A673 (cell line): ENCODE data around the gene IDUA. TPM values are rescaled to one million over a fixed set of nuclear protein-coding genes. Genes with fewer than 3 reads are reported as not detected.

Experiments
- BruUV-seq: library from RNA; stranded (reverse); fragments of 400-500 nt; replicated peaks from 2 replicates; lab custom pipeline; 2021; lab: Mats Ljungman, UMichigan
- CTCF ChIA-PET: fragments of 300-600 bp; sonication (Branson Sonifier 250); formaldehyde crosslinking; loops from one replicate; lab custom pipeline; 2022; ENCODE audit warnings: antibody characterized with exemption; lab: Charles Lee
- POLR2A ChIA-PET: fragments of 300-600 bp; sonication (Branson Sonifier 250); formaldehyde crosslinking; loops from one replicate; lab custom pipeline; 2022; ENCODE audit warnings: antibody characterized with exemption; ENCODE audit not compliant: low non-redundant PET; lab: Charles Lee
- DNase-seq: peaks from one replicate; pipeline ENCODE4 v3.0.0-alpha.2; 2015; ENCODE audit warnings: low spot score
- H3K27ac ChIP-seq: fragments of 200-600 bp; sonication (generic); 2 replicates; pipeline ENCODE4 v1.5.1; 2016; ENCODE audit warnings: mixed run types, low read depth, mild to moderate bottlenecking, mixed read lengths, antibody characterized with exemption, low read length; ENCODE audit not compliant: poor library complexity, severe bottlenecking
- H3K27me3 ChIP-seq: fragments of 200-600 bp; sonication (generic); replicated peaks from 2 replicates; pipeline ENCODE4 v1.6.1; 2017; ENCODE audit warnings: mixed run types, low read depth, mild to moderate bottlenecking, mixed read lengths, antibody characterized with exemption, low read length; ENCODE audit not compliant: insufficient read depth, poor library complexity
- H3K36me3 ChIP-seq: fragments of 200-600 bp; sonication (generic); 2 replicates; pipeline ENCODE4 v1.6.1; 2016; ENCODE audit warnings: mixed run types, mild to moderate bottlenecking, mixed read lengths, antibody characterized with exemption, low read length; ENCODE audit not compliant: insufficient read depth, poor library complexity, severe bottlenecking
- H3K4me1 ChIP-seq: fragments of 200-600 bp; sonication (generic); 2 replicates; pipeline ENCODE4 v1.6.1; 2017; ENCODE audit warnings: mixed run types, mild to moderate bottlenecking, mixed read lengths, antibody characterized with exemption, low read length; ENCODE audit not compliant: insufficient read depth, poor library complexity, severe bottlenecking
- H3K4me3 ChIP-seq: fragments of 200-600 bp; sonication (generic); 2 replicates; pipeline ENCODE4 v1.5.1; 2016; ENCODE audit warnings: low read depth, mixed run types, mild to moderate bottlenecking, mixed read lengths, low read length; ENCODE audit not compliant: poor library complexity, severe bottlenecking
- H3K9me3 ChIP-seq: fragments of 200-600 bp; sonication (generic); 2 replicates; pipeline ENCODE4 v1.6.1; 2016; ENCODE audit warnings: mixed run types, low read depth, mild to moderate bottlenecking, mixed read lengths, antibody characterized with exemption, low read length; ENCODE audit not compliant: poor library complexity, severe bottlenecking
- EZH2 ChIP-seq: fragments of 200-600 bp; sonication (generic); IDR thresholded peaks from 2 replicates; pipeline ENCODE4 v1.6.1; 2017; ENCODE audit warnings: borderline replicate concordance, low read depth, mild to moderate bottlenecking, mixed read lengths, antibody characterized with exemption, low read length; ENCODE audit not compliant: poor library complexity, severe bottlenecking
- intact Hi-C: fragments of 100-400 bp; cut with micrococcal nuclease; formaldehyde crosslinking; loops from one replicate; pipeline ENCODE4 v1.10.0; 2022; ENCODE audit not compliant: unreplicated experiment
- total RNA-seq: library from RNA; stranded (reverse); gene quantifications from 2 replicates; pipeline ENCODE4 v1.2.3, GENCODE V29; 2021
- TF ChIP-seq, protein P1 (sequence below): fragments of 300-800, 200-600 bp; sonication (generic); conservative IDR thresholded peaks from 2 replicates; pipeline ENCODE4 v1.5.1; 2017; ENCODE audit warnings: low read depth, mild to moderate bottlenecking, antibody characterized with exemption, low read length, moderate library complexity, mixed read lengths

IDUA gene
- total RNA-seq, 1 experiment from 2014 or later: 12.3 TPM

DNA sequence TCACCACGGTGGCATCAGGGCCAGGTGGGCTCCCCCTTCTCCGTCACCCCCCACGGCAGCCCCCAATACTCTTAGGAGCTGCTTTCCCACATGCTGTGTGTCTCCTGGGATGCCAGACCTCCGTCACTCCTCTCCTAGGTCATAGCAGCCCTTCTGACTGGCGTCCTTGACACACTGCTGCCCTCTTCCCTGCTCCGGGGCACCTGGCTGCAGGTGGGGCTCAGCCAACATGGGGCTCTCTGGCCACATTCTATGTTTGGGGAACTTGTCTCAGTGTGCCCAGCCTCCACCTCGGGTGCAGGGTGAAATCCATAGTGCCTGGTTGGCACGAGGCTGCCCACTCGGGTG, 40.8 kb upstream of the IDUA start:
- Histone ChIP-seq H3K4me3 (no peak overlapping the region), H3K9me3 (no peaks in the 10 kb centered on the region), H3K36me3 (no peaks in the 10 kb centered on the region), H3K27ac (no peak overlapping the region), H3K4me1 (no peaks in the 10 kb centered on the region), H3K27me3 (peaks cover 2% of the 10 kb centered on the region)
- intact Hi-C loops: no loop called here
- DNase-seq: no peak
- CTCF ChIA-PET: no interaction called here
- TF ChIP-seq, protein P1, sequence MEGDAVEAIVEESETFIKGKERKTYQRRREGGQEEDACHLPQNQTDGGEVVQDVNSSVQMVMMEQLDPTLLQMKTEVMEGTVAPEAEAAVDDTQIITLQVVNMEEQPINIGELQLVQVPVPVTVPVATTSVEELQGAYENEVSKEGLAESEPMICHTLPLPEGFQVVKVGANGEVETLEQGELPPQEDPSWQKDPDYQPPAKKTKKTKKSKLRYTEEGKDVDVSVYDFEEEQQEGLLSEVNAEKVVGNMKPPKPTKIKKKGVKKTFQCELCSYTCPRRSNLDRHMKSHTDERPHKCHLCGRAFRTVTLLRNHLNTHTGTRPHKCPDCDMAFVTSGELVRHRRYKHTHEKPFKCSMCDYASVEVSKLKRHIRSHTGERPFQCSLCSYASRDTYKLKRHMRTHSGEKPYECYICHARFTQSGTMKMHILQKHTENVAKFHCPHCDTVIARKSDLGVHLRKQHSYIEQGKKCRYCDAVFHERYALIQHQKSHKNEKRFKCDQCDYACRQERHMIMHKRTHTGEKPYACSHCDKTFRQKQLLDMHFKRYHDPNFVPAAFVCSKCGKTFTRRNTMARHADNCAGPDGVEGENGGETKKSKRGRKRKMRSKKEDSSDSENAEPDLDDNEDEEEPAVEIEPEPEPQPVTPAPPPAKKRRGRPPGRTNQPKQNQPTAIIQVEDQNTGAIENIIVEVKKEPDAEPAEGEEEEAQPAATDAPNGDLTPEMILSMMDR: no peak
- no peak for TF ChIP-seq EZH2
- BruUV-seq: no TSS peak
- POLR2A ChIA-PET: no interaction called here

DNA sequence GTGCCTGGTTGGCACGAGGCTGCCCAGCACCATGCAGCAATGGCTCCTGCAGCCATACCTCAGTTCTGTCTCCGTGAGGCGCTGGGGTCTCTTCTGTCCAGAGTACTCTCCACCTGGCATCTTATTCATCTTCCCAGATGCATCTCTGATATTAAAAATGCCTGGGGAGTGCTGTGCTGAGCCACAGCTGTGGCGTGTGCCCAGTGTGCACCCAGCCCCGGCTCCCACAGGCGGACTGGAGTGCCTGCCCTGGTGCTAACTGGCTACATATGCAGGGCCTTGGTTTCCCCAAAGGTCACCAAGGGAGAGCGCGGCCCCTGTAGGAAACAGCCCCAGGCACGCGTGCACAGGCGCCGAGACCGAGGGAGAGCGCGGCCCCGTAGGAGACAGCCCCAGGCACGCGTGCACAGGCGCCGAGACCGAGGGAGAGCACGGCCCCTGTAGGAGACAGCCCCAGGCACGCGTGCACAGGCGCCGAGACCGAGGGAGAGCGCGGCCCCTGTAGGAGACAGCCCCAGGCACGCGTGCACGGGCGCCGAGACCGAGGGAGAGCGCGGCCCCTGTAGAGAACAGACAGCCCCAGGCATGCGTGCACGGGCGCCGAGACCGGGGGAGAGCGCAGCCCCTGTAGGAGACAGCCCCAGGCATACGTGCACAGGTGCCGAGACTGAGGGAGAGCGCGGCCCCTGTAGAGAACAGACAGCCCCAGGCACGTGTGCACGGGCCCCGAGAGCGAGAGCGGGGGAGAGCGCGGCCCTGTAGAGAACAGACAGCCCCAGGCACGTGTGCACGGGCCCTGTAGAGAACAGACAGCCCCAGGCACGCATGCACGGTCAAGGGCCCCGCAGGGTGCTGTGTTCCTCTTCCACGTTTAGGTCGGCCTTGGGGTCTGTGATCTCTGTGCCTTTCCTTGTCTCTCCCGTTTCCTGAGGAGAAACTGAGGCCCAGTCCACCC, 40.0 kb upstream of the IDUA start:
- Histone ChIP-seq H3K9me3 (no peaks in the 10 kb centered on the region), H3K36me3 (no peaks in the 10 kb centered on the region), H3K27ac (no peak overlapping the region), H3K4me3 (no peak overlapping the region), H3K27me3 (peaks cover 2% of the 10 kb centered on the region), H3K4me1 (no peaks in the 10 kb centered on the region)
- no TSS peak for BruUV-seq
- ChIA-PET POLR2A (no interaction called here), CTCF (no interaction called here)
- intact Hi-C loops: no loop called here
- no peak for DNase-seq
- TF ChIP-seq, protein P1: no peak
- no peak for TF ChIP-seq EZH2

DNA sequence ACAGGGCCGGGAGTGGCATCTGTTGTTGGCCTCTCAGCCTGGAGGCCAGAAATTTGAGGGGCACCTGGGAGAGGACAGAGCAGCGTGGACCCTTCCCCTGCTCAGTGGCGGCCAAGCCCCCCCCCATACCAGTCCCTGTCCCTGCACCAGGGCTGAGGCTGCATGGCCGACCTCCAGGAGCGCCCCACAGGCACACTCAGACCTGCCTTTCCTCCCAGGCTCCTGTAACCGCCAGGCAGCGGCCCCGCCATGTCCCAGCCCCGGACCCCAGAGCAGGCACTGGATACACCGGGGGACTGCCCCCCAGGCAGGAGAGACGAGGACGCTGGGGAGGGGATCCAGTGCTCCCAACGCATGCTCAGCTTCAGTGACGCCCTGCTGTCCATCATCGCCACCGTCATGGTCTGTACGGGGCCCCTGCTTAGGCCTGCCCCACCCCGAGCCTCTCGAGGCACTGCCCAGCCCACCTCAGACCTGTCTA, 39.3 kb upstream of the IDUA start:
- ChIA-PET CTCF (no interaction called here), POLR2A (no interaction called here)
- peaks cover 2% of the 10 kb centered on the region for H3K27me3 ChIP-seq
- DNase-seq: no peak
- intact Hi-C loops: no loop called here
- TF ChIP-seq, protein P1: no peak
- no peak for TF ChIP-seq EZH2
- H3K36me3 ChIP-seq: no peaks in the 10 kb centered on the region
- BruUV-seq: no TSS peak
- no peaks in the 10 kb centered on the region for H3K4me1 ChIP-seq
- H3K9me3 ChIP-seq: no peaks in the 10 kb centered on the region
- no peak overlapping the region for H3K27ac ChIP-seq
- no peak overlapping the region for H3K4me3 ChIP-seq
